Activated CD4-positive, alpha-beta memory T cell treated with anti-CD3 and anti-CD28 coated beads for 36 hours (primary cell): ENCODE results near the gene BTNL9. TPM values are rescaled to one million over a fixed set of nuclear protein-coding genes. Genes with fewer than 3 reads are reported as not detected.
"Not testable (repeated sequence)": the region's sequence is repeated elsewhere in the genome, so short reads cannot be mapped to it uniquely, and the experiment has no call there.

Experiments
- CTCF ChIA-PET: fragments of 350-600 bp; sonication (Branson Sonifier 250); formaldehyde crosslinking; loops from one replicate; lab custom pipeline; 2021; ENCODE audit warnings: antibody characterized with exemption, inconsistent platforms; lab: Charles Lee
- POLR2A ChIA-PET: fragments of 350-600 bp; sonication (Branson Sonifier 250); formaldehyde crosslinking; loops from one replicate; lab custom pipeline; 2021; ENCODE audit warnings: antibody characterized with exemption; lab: Charles Lee
- DNase-seq: peaks from one replicate; pipeline ENCODE4 v3.0.0-alpha.2; 2020
- H3K27ac Mint-ChIP-seq: one replicate; pipeline ENCODE4 v1.8.0; 2021; ENCODE audit warnings: mixed read lengths
- H3K27me3 Mint-ChIP-seq: one replicate; pipeline ENCODE4 v1.8.0; 2021; ENCODE audit warnings: mixed read lengths
- H3K36me3 Mint-ChIP-seq: one replicate; pipeline ENCODE4 v1.8.0; 2021; ENCODE audit warnings: mixed read lengths
- H3K4me1 Mint-ChIP-seq: one replicate; pipeline ENCODE4 v1.8.0; 2021; ENCODE audit warnings: low read depth, mixed read lengths
- H3K4me3 Mint-ChIP-seq: one replicate; pipeline ENCODE4 v1.8.0; 2021; ENCODE audit warnings: mild to moderate bottlenecking, mixed read lengths
- H3K9me3 Mint-ChIP-seq: one replicate; pipeline ENCODE4 v1.8.0; 2021; ENCODE audit warnings: mixed read lengths
- intact Hi-C: fragments of 100-400 bp; cut with micrococcal nuclease; formaldehyde crosslinking; loops from one replicate; pipeline ENCODE4 v1.15.1; 2023
- total RNA-seq, 2 experiments: library from RNA; stranded (reverse); gene quantifications; one replicate each; pipeline ENCODE4 v1.2.3, GENCODE V29; 2021

Gene BTNL9
- total RNA-seq, 2 experiments from 2014 or later, result not detected

- intact Hi-C loops, result no loop called here
- Mint-ChIP-seq H3K27me3 (peaks cover 37% of the 10 kb centered on the region), H3K4me3 (no peak overlapping the region), H3K36me3 (no peaks in the 10 kb centered on the region), H3K27ac (no peak overlapping the region), H3K9me3 (no peaks in the 10 kb centered on the region), H3K4me1 (no peaks in the 10 kb centered on the region)
- ChIA-PET CTCF (no interaction called here), POLR2A (no interaction called here)
- no peak for DNase-seq
Observed at GRCh38 chr5:181071257-181071656, 31.2 kb downstream of the BTNL9 start.

- ChIA-PET POLR2A (no interaction called here), CTCF (no interaction called here)
- Mint-ChIP-seq H3K27me3 (peaks cover 17% of the 10 kb centered on the region), H3K4me3 (no peak overlapping the region), H3K9me3 (peaks cover 4% of the 10 kb centered on the region), H3K27ac (no peak overlapping the region), H3K4me1 (no peaks in the 10 kb centered on the region), H3K36me3 (no peaks in the 10 kb centered on the region)
- intact Hi-C loops, result no loop called here
- no peak for DNase-seq
Observed at GRCh38 chr5:181076920-181077319, 36.9 kb downstream of the BTNL9 start.

- Mint-ChIP-seq H3K4me1 (no peaks in the 10 kb centered on the region), H3K9me3 (peaks cover 3% of the 10 kb centered on the region), H3K36me3 (no peaks in the 10 kb centered on the region), H3K27ac (no peak overlapping the region), H3K27me3 (peaks cover 19% of the 10 kb centered on the region), H3K4me3 (no peak overlapping the region)
- intact Hi-C loops, result no loop called here
- POLR2A ChIA-PET, result no interaction called here
- DNase-seq, result no peak
- CTCF ChIA-PET, result no interaction called here
Observed at GRCh38 chr5:181081989-181082388, 41.9 kb downstream of the BTNL9 start.

GRCh38 chr5:181084621-181085195, 44.6 kb downstream of the BTNL9 start:
- CTCF ChIA-PET, result no interaction called here
- no peak for DNase-seq
- intact Hi-C loops, result no loop called here
- Mint-ChIP-seq H3K9me3 (no peaks in the 10 kb centered on the region), H3K27ac (no peak overlapping the region), H3K27me3 (peaks cover 20% of the 10 kb centered on the region), H3K4me3 (no peak overlapping the region), H3K4me1 (no peaks in the 10 kb centered on the region), H3K36me3 (no peaks in the 10 kb centered on the region)
- POLR2A ChIA-PET, result interaction anchor here (0.6 kb wide), 1 partner anchor 99 kb away, joined by 4 read pairs; no protein-coding TSS in a partner anchor

- intact Hi-C loops, result no loop called here
- no peak overlapping the region for H3K4me3 Mint-ChIP-seq
- H3K27ac Mint-ChIP-seq, result no peak overlapping the region
- H3K9me3 Mint-ChIP-seq, result no peaks in the 10 kb centered on the region
- DNase-seq, result no peak
- peaks cover 19% of the 10 kb centered on the region for H3K27me3 Mint-ChIP-seq
- no peaks in the 10 kb centered on the region for H3K36me3 Mint-ChIP-seq
- CTCF ChIA-PET, result no interaction called here
- no peaks in the 10 kb centered on the region for H3K4me1 Mint-ChIP-seq
- POLR2A ChIA-PET, result no interaction called here
Observed at GRCh38 chr5:181086026-181086883, 46.2 kb downstream of the BTNL9 start.

GRCh38 chr5:181086884-181087205, 46.8 kb downstream of the BTNL9 start:
- Mint-ChIP-seq H3K9me3 (no peaks in the 10 kb centered on the region), H3K4me3 (no peak overlapping the region), H3K36me3 (no peaks in the 10 kb centered on the region), H3K27ac (no peak overlapping the region), H3K27me3 (peaks cover 19% of the 10 kb centered on the region), H3K4me1 (no peaks in the 10 kb centered on the region)
- intact Hi-C loops, result no loop called here
- CTCF ChIA-PET, result no interaction called here
- DNase-seq, result no peak
- POLR2A ChIA-PET, result no interaction called here

GRCh38 chr5:181087309-181087708, 47.2 kb downstream of the BTNL9 start:
- no peaks in the 10 kb centered on the region for H3K9me3 Mint-ChIP-seq
- no peak overlapping the region for H3K4me3 Mint-ChIP-seq
- no peaks in the 10 kb centered on the region for H3K36me3 Mint-ChIP-seq
- intact Hi-C loops, result no loop called here
- peaks cover 20% of the 10 kb centered on the region for H3K27me3 Mint-ChIP-seq
- H3K27ac Mint-ChIP-seq, result no peak overlapping the region
- POLR2A ChIA-PET, result no interaction called here
- no peaks in the 10 kb centered on the region for H3K4me1 Mint-ChIP-seq
- DNase-seq, result no peak
- CTCF ChIA-PET, result no interaction called here

GRCh38 chr5:181088289-181088688, 48.2 kb downstream of the BTNL9 start:
- Mint-ChIP-seq H3K27ac (no peak overlapping the region), H3K27me3 (peaks cover 25% of the 10 kb centered on the region), H3K4me1 (no peaks in the 10 kb centered on the region), H3K36me3 (no peaks in the 10 kb centered on the region), H3K9me3 (no peaks in the 10 kb centered on the region), H3K4me3 (no peak overlapping the region)
- ChIA-PET POLR2A (no interaction called here), CTCF (no interaction called here)
- no peak for DNase-seq
- intact Hi-C loops, result no loop called here

- Mint-ChIP-seq H3K27me3 (peaks cover 16% of the 10 kb centered on the region), H3K27ac (no peak overlapping the region), H3K4me1 (no peaks in the 10 kb centered on the region), H3K9me3 (no peaks in the 10 kb centered on the region), H3K4me3 (no peak overlapping the region), H3K36me3 (no peaks in the 10 kb centered on the region)
- POLR2A ChIA-PET, result no interaction called here
- CTCF ChIA-PET, result no interaction called here
- DNase-seq, result no peak
- intact Hi-C loops, result no loop called here
Observed at GRCh38 chr5:181092428-181092827, 52.4 kb downstream of the BTNL9 start.

- DNase-seq, POLR2A ChIA-PET, H3K9me3 Mint-ChIP-seq, CTCF ChIA-PET, H3K4me3 Mint-ChIP-seq, intact Hi-C loops, H3K36me3 Mint-ChIP-seq, H3K4me1 Mint-ChIP-seq, H3K27ac Mint-ChIP-seq: not testable (repeated sequence)
- peaks cover 30% of the 10 kb centered on the region for H3K27me3 Mint-ChIP-seq
Observed at GRCh38 chr5:181095162-181095561, 55.1 kb downstream of the BTNL9 start.

GRCh38 chr5:181096721-181097382, 56.8 kb downstream of the BTNL9 start:
- H3K36me3 Mint-ChIP-seq, H3K4me1 Mint-ChIP-seq, intact Hi-C loops, CTCF ChIA-PET, H3K4me3 Mint-ChIP-seq, POLR2A ChIA-PET, H3K9me3 Mint-ChIP-seq, H3K27ac Mint-ChIP-seq, DNase-seq: not testable (repeated sequence)
- H3K27me3 Mint-ChIP-seq, result peaks cover 33% of the 10 kb centered on the region

- H3K4me3 Mint-ChIP-seq, H3K27ac Mint-ChIP-seq, CTCF ChIA-PET, H3K36me3 Mint-ChIP-seq, H3K4me1 Mint-ChIP-seq, POLR2A ChIA-PET, H3K9me3 Mint-ChIP-seq, DNase-seq, intact Hi-C loops: not testable (repeated sequence)
- peaks cover 32% of the 10 kb centered on the region for H3K27me3 Mint-ChIP-seq
Observed at GRCh38 chr5:181097383-181097753, 57.3 kb downstream of the BTNL9 start.
